Measurements from ENCODE around the gene C17orf107. TPM values are rescaled to one million over a fixed set of nuclear protein-coding genes. Genes with fewer than 3 reads are reported as not detected.

C17orf107 gene
- 1 to 10 TPM; 2.0 to 5.3 TPM for total RNA-seq
- polyA plus RNA-seq (ENCODE audit: insufficient read length in 6 of 6) = 1 to 10 TPM in 2 of 6 donors, under 1 TPM in 4; 0.63 to 1.5 (median 0.82) TPM
- long read RNA-seq, donor 1, partial matches to known transcripts = 0 of 1 reads
- long read RNA-seq, donor 1, other reads (novel, unspliced or antisense) = 0 of 1 reads
- long read RNA-seq, donor 2 = 0 reads
- long read RNA-seq, donor 3 = 0 reads
- long read RNA-seq, donor 4, partial matches to known transcripts = 0 of 2 reads
- long read RNA-seq, donor 4, other reads (novel, unspliced or antisense) = 1 of 2 reads
- long read RNA-seq, donor 5 = 0 reads
- long read RNA-seq, donor 6, partial matches to known transcripts = 0 of 2 reads
- long read RNA-seq, donor 6, other reads (novel, unspliced or antisense) = 0 of 2 reads
- long read RNA-seq, donor 7 = 0 reads
- long read RNA-seq, donor 8, partial matches to known transcripts = 0 of 1 reads
- long read RNA-seq, donor 8, other reads (novel, unspliced or antisense) = 0 of 1 reads
- long read RNA-seq, donor 9 = 0 reads
- long read RNA-seq, donor 10, partial matches to known transcripts = 0 of 2 reads
- long read RNA-seq, donor 10, other reads (novel, unspliced or antisense) = 1 of 2 reads
- long read RNA-seq, donor 11 = 0 reads
- long read RNA-seq, donor 12, partial matches to known transcripts = 0 of 1 reads
- long read RNA-seq, donor 12, other reads (novel, unspliced or antisense) = 0 of 1 reads

- peak; percentile 55 to 97 (median 88) for DNase-seq
- intact Hi-C loops (cut with DNase I) = loop anchor here in 1 of 2 donors (10.0 kb wide), 2 partner anchors 75 to 195 kb away; partner anchors contain the start of gene PELP1
- Histone ChIP-seq H3K27ac (peak within 1 kb of the TSS; percentile 36 to 60), H3K27me3 (peaks cover 0 to 21% of the 10 kb centered on the region in 2 donors), H3K9me3 (no peaks in the 10 kb centered on the region), H3K4me1 (peaks cover 11 to 48% of the 10 kb centered on the region in 2 donors), H3K4me3 (peak within 1 kb of the TSS; percentile 42 to 54), H3K36me3 (peaks cover 0 to 30% of the 10 kb centered on the region in 2 donors)
- no peak for TF ChIP-seq CTCF (IDR thresholded peaks at IDR 0.05)
- ATAC-seq = peak; percentile 72
These were observed at the start of gene C17orf107 for GRCh38 chr17:4899341-4900230. TSS of gene C17orf107 (plus strand) at chr17:4899536. CDS start at chr17:4899763, 227 bp downstream.

GRCh38 chr17:4850246-4850645, 49.1 kb upstream of the C17orf107 start:
- Histone ChIP-seq H3K4me1 (peaks cover 15 to 70% of the 10 kb centered on the region in 2 donors), H3K27ac (peak overlapping the region in 1 of 2 donors; percentile 53), H3K27me3 (no peaks in the 10 kb centered on the region), H3K36me3 (no peaks in the 10 kb centered on the region), H3K9me3 (no peaks in the 10 kb centered on the region), H3K4me3 (no peak overlapping the region)
- intact Hi-C loops (cut with DNase I) = no loop called here
- no peak for TF ChIP-seq CTCF (IDR thresholded peaks at IDR 0.05)
- ATAC-seq = peak; percentile 30
- DNase-seq = no peak

GRCh38 chr17:4851084-4851483, 48.3 kb upstream of the C17orf107 start:
- H3K27me3 ChIP-seq = no peaks in the 10 kb centered on the region
- no peak for ATAC-seq
- no peaks in the 10 kb centered on the region for H3K36me3 ChIP-seq
- no peak overlapping the region for H3K4me3 ChIP-seq
- H3K4me1 ChIP-seq = peaks cover 15 to 62% of the 10 kb centered on the region in 2 donors
- intact Hi-C loops (cut with DNase I) = no loop called here
- DNase-seq = no peak
- no peaks in the 10 kb centered on the region for H3K9me3 ChIP-seq
- H3K27ac ChIP-seq = peak overlapping the region in 1 of 2 donors; percentile 53
- no peak for TF ChIP-seq CTCF (IDR thresholded peaks at IDR 0.05)

GRCh38 chr17:4852567-4853207, 46.6 kb upstream of the C17orf107 start:
- no peak for DNase-seq
- H3K27me3 ChIP-seq = no peaks in the 10 kb centered on the region
- H3K36me3 ChIP-seq = no peaks in the 10 kb centered on the region
- peaks cover 15 to 67% of the 10 kb centered on the region in 2 donors for H3K4me1 ChIP-seq
- intact Hi-C loops (cut with DNase I) = no loop called here
- TF ChIP-seq CTCF (IDR thresholded peaks at IDR 0.05) = no peak
- H3K9me3 ChIP-seq = no peaks in the 10 kb centered on the region
- H3K27ac ChIP-seq = no peak overlapping the region
- no peak for ATAC-seq
- no peak overlapping the region for H3K4me3 ChIP-seq
